Epithelial cell of umbilical artery (primary cell): ENCODE measurements around the gene RGPD3. TPM values are rescaled to one million over a fixed set of nuclear protein-coding genes. Genes with fewer than 3 reads are reported as not detected.

Source experiments
- total RNA-seq: library from RNA; depleted of rRNA; stranded (reverse); fragments of >200 nt; gene quantifications from 2 replicates; pipeline ENCODE4 v1.2.3, GENCODE V29; 2014

RGPD3 gene
- total RNA-seq: 0.30 and 0.32 TPM in 2 replicates

GRCh38 chr2:106468107-106468506 lies at the start of gene RGPD3:
Gene RGPD3, minus strand, starts transcription at chr2:106468413. Its CDS starts 125 bp downstream, at chr2:106468288.

GRCh38 chr2:106486551-106487385 lies 18.6 kb upstream of the RGPD3 start, which contains the start of gene CD8B2:
Gene CD8B2, plus strand, starts transcription at chr2:106487364. Its CDS starts 63 bp downstream, at chr2:106487427.

Other genes with a start within 250 kb of the RGPD3 start
- gene CD8B2, start 19.0 kb upstream of the RGPD3 start, total RNA-seq: not detected in 2 replicates